Measurements from ENCODE around the gene TPM1. TPM values are rescaled to one million over a fixed set of nuclear protein-coding genes. Genes with fewer than 3 reads are reported as not detected.

Gene TPM1
- total and polyA plus RNA-seq, 10 of the 15 experiments (the other 5 are each of a cell fraction or from before 2014, with no cell fraction given): 0.43 to 10.0 (median 2.4) TPM

GRCh38 chr15:63025460-63025859 is 17.1 kb upstream of the TPM1 start:
- no peak overlapping the region for H3K4me2 ChIP-seq (ENCODE audit: control insufficient read depth, insufficient read depth)
- no peak for DNase-seq (ENCODE audit: low read depth, low spot score)

More at GRCh38 chr15:63025460-63025859, 17.1 kb upstream of the TPM1 start:
- ChIA-PET POLR2A (no interaction called here), SMC1A (ENCODE audit: uncharacterized antibody, unreplicated experiment) (no interaction called here), RAD21 (ENCODE audit: unreplicated experiment) (no interaction called here), CTCF (no interaction called here)
- no TSS peak for BruUV-seq (replicated peaks)
- in situ Hi-C loops (cut with MboI) (no loop called here), intact Hi-C loops (cut with micrococcal nuclease; ENCODE audit: unreplicated experiment) (no loop called here)
- Histone ChIP-seq H3K36me3 (ENCODE audit: control insufficient read depth in 2 of 2, insufficient read depth in 2 of 2, low read length in 1 of 2) (no peaks in the 10 kb centered on the region), H2AFZ (ENCODE audit: control insufficient read depth, low read depth, low read length) (no peak overlapping the region), H3K4me3 (no peak overlapping the region), H3K27me3 (replicated peaks in 1 of 2; ENCODE audit: control insufficient read depth in 2 of 2, insufficient read depth in 2 of 2, low read length in 1 of 2) (peaks cover 1 to 4% of the 10 kb centered on the region in 2 experiments; a peak in 2 of 4 replicates), H3K9me3 (replicated peaks; ENCODE audit: control insufficient read depth, insufficient read depth, low read length) (no peaks in the 10 kb centered on the region), H3K27ac (ENCODE audit: control insufficient read depth, insufficient read depth) (no peak overlapping the region), H3K9ac (ENCODE audit: control insufficient read depth, insufficient read depth, low read length) (no peak overlapping the region), H3K4me1 (ENCODE audit: control insufficient read depth, insufficient read depth, low read length) (no peaks in the 10 kb centered on the region), H4K20me1 (ENCODE audit: control insufficient read depth, insufficient read depth) (no peaks in the 10 kb centered on the region), H3K79me2 (ENCODE audit: control insufficient read depth, insufficient read depth, low read length) (no peaks in the 10 kb centered on the region)
- WGBS (ENCODE audit: insufficient coverage, insufficient replicate concordance, low lambda C conversion rate, missing lambda C conversion rate): 12% methylated on average over 6 of the region's 6 CpGs
- no peak; the same call in 2 of the 3 replicates for ATAC-seq
- no peak for FAIRE-seq
- TF ChIP-seq ZBED1 (IDR thresholded peaks at IDR 0.05; ENCODE audit: borderline replicate concordance): no peak
- TF ChIP-seq RUNX3 (IDR thresholded peaks at IDR 0.05; ENCODE audit: low read length): no peak
- TF ChIP-seq MXI1 (IDR thresholded peaks at IDR 0.05; ENCODE audit: low read depth, low read length): no peak
- TF ChIP-seq, protein P1, sequence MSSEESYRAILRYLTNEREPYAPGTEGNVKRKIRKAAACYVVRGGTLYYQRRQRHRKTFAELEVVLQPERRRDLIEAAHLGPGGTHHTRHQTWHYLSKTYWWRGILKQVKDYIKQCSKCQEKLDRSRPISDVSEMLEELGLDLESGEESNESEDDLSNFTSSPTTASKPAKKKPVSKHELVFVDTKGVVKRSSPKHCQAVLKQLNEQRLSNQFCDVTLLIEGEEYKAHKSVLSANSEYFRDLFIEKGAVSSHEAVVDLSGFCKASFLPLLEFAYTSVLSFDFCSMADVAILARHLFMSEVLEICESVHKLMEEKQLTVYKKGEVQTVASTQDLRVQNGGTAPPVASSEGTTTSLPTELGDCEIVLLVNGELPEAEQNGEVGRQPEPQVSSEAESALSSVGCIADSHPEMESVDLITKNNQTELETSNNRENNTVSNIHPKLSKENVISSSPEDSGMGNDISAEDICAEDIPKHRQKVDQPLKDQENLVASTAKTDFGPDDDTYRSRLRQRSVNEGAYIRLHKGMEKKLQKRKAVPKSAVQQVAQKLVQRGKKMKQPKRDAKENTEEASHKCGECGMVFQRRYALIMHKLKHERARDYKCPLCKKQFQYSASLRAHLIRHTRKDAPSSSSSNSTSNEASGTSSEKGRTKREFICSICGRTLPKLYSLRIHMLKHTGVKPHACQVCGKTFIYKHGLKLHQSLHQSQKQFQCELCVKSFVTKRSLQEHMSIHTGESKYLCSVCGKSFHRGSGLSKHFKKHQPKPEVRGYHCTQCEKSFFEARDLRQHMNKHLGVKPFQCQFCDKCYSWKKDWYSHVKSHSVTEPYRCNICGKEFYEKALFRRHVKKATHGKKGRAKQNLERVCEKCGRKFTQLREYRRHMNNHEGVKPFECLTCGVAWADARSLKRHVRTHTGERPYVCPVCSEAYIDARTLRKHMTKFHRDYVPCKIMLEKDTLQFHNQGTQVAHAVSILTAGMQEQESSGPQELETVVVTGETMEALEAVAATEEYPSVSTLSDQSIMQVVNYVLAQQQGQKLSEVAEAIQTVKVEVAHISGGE (CRISPR knock-in tag; IDR thresholded peaks at IDR 0.05): no peak
- no peak for TF ChIP-seq ZNF24 (IDR thresholded peaks at IDR 0.05)
- TF ChIP-seq RCOR1 (conservative IDR thresholded peaks at IDR 0.05; ENCODE audit: low read depth, low read length): no peak
- no peak for TF ChIP-seq DPF2 (IDR thresholded peaks at IDR 0.05)
- TF ChIP-seq, protein P2, sequence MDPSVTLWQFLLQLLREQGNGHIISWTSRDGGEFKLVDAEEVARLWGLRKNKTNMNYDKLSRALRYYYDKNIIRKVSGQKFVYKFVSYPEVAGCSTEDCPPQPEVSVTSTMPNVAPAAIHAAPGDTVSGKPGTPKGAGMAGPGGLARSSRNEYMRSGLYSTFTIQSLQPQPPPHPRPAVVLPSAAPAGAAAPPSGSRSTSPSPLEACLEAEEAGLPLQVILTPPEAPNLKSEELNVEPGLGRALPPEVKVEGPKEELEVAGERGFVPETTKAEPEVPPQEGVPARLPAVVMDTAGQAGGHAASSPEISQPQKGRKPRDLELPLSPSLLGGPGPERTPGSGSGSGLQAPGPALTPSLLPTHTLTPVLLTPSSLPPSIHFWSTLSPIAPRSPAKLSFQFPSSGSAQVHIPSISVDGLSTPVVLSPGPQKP (IDR thresholded peaks at IDR 0.05; ENCODE audit: low read depth, low read length): no peak
- no peak for TF ChIP-seq NR2C2 (IDR thresholded peaks at IDR 0.05; ENCODE audit: borderline replicate concordance, control insufficient read depth, insufficient read length, low read depth)

Measured in GM12878 (cell line).